HEK293 (cell line): Measurements from ENCODE around the gene PPHLN1.

ENCODE experiments used
- CTCF ChIA-PET: fragments of 350-600 bp; formaldehyde crosslinking; extraction: SDS; loops from one replicate; lab custom pipeline; 2021; ENCODE audit warnings: antibody characterized with exemption; lab: Yijun Ruan, JAX
- POLR2A ChIA-PET: fragments of 300-600 bp; formaldehyde crosslinking; extraction: SDS; loops from one replicate; lab custom pipeline; 2020; ENCODE audit warnings: antibody characterized with exemption, inconsistent platforms; lab: Yijun Ruan, JAX
- H3K27ac ChIP-seq: fragments of 200-500 bp; sonication (Bioruptor generic); 2 replicates; pipeline ENCODE4 v1.5.1; 2014; ENCODE audit warnings: low read depth, low read length, control low read depth, inconsistent platforms; ENCODE audit errors: extremely low read depth
- H3K36me3 ChIP-seq, 2 experiments: fragments of 200-500 bp in 1 of 2; sonication (Bioruptor generic) in 1 of 2; 1 replicate in 1 of 2; 2 replicates in 1 of 2; pipeline ENCODE4 v1.5.1; 2014 to 2017; ENCODE audit warnings: inconsistent platforms in 2 of 2, low read length in 2 of 2; ENCODE audit not compliant: control insufficient read depth in 2 of 2, insufficient read depth in 1 of 2
- H3K4me1 ChIP-seq: fragments of 200-500 bp; sonication (Bioruptor generic); 2 replicates; pipeline ENCODE4 v1.5.1; 2014; ENCODE audit warnings: mild to moderate bottlenecking, low read length, inconsistent platforms; ENCODE audit not compliant: control insufficient read depth, insufficient read depth
- H3K4me3 ChIP-seq: 2 replicates; pipeline ENCODE4 v1.5.1; 2011; ENCODE audit warnings: low read depth, mild to moderate bottlenecking, control low read depth, low read length, moderate library complexity
- H3K9me3 ChIP-seq: fragments of 200-500 bp; sonication (Bioruptor generic); 2 replicates; pipeline ENCODE4 v1.5.1; 2014; ENCODE audit warnings: low read depth, low read length, inconsistent platforms; ENCODE audit not compliant: control insufficient read depth, insufficient read depth
- HOXC10 ChIP-seq: sonication (generic); formaldehyde crosslinking; IDR thresholded peaks from 2 replicates; pipeline ENCODE4 v1.8.1; 2023; ENCODE audit warnings: mild to moderate bottlenecking, missing genetic modification reagents
- IKZF3 ChIP-seq: fragments of 450-650 bp; IDR thresholded peaks from 2 replicates; pipeline ENCODE4 v1.5.0; 2018; ENCODE audit warnings: missing biosample characterization, mild to moderate bottlenecking, missing genetic modification characterization, moderate library complexity
- PRDM1 ChIP-seq: fragments of 450-650 bp; formaldehyde crosslinking; IDR thresholded peaks from 2 replicates; pipeline ENCODE4; 2016; ENCODE audit warnings: missing biosample characterization, missing genetic modification characterization
- RBAK ChIP-seq: fragments of 450-650 bp; formaldehyde crosslinking; IDR thresholded peaks from 2 replicates; pipeline ENCODE4 v1.5.1; 2016; ENCODE audit warnings: missing biosample characterization, missing genetic modification characterization
- SCRT1 ChIP-seq: fragments of 450-650 bp; formaldehyde crosslinking; IDR thresholded peaks from 2 replicates; pipeline ENCODE4 v1.5.1; 2016; ENCODE audit warnings: missing biosample characterization, missing genetic modification characterization, borderline replicate concordance
- ZBTB49 ChIP-seq: fragments of 450-650 bp; formaldehyde crosslinking; IDR thresholded peaks from 2 replicates; pipeline ENCODE4 v1.5.1; 2016; ENCODE audit warnings: missing biosample characterization, missing genetic modification characterization, low read depth
- ZNF157 ChIP-seq: fragments of 450-650 bp; formaldehyde crosslinking; IDR thresholded peaks from 2 replicates; pipeline ENCODE4 v1.5.1; 2016; ENCODE audit warnings: missing biosample characterization, missing genetic modification characterization
- ZNF223 ChIP-seq: fragments of 450-650 bp; formaldehyde crosslinking; IDR thresholded peaks from 2 replicates; pipeline ENCODE4 v1.5.1; 2016; ENCODE audit warnings: missing biosample characterization, missing genetic modification characterization
- ZNF274 ChIP-seq, 2 experiments: fragments of 200-500 bp in 1 of 2; fragments of 450-650 bp in 1 of 2; sonication (Bioruptor generic) in 1 of 2; formaldehyde crosslinking in 1 of 2; IDR thresholded peaks; 2 replicates each; pipeline versions ENCODE4 v1.5.1 to v1.6.1; 2014 to 2016; ENCODE audit warnings: borderline replicate concordance in 1 of 2, inconsistent platforms in 1 of 2, low read length in 1 of 2, missing biosample characterization in 1 of 2, missing genetic modification characterization in 1 of 2
- ZNF324 ChIP-seq: fragments of 450-650 bp; formaldehyde crosslinking; IDR thresholded peaks from 2 replicates; pipeline ENCODE4 v1.5.1; 2016; ENCODE audit warnings: missing biosample characterization, missing genetic modification characterization
- ZNF394 ChIP-seq: fragments of 450-650 bp; formaldehyde crosslinking; IDR thresholded peaks from 2 replicates; pipeline ENCODE4 v1.5.1; 2016; ENCODE audit warnings: missing biosample characterization, missing genetic modification characterization, mild to moderate bottlenecking, moderate library complexity, borderline replicate concordance
- ZNF514 ChIP-seq: fragments of 450-650 bp; formaldehyde crosslinking; IDR thresholded peaks from 2 replicates; pipeline ENCODE4 v1.5.1; 2016; ENCODE audit warnings: missing biosample characterization, missing genetic modification characterization
- ZNF544 ChIP-seq: fragments of 450-650 bp; formaldehyde crosslinking; IDR thresholded peaks from 2 replicates; pipeline ENCODE4 v1.5.0; 2017; ENCODE audit warnings: missing biosample characterization, missing genetic modification characterization
- ZNF777 ChIP-seq: fragments of 450-650 bp; formaldehyde crosslinking; IDR thresholded peaks from 2 replicates; pipeline ENCODE4 v1.5.1; 2017; ENCODE audit warnings: missing biosample characterization, missing genetic modification characterization, borderline replicate concordance
- TF ChIP-seq, protein P1 (sequence below): fragments of 450-650 bp; formaldehyde crosslinking; IDR thresholded peaks from 2 replicates; pipeline ENCODE4 v1.5.1; 2017; ENCODE audit warnings: missing biosample characterization, missing genetic modification characterization
- TF ChIP-seq, protein P2 (sequence below): fragments of 450-650 bp; formaldehyde crosslinking; IDR thresholded peaks from 2 replicates; pipeline ENCODE4 v1.5.1; 2016; ENCODE audit warnings: missing biosample characterization, missing genetic modification characterization
- TF ChIP-seq, protein P3 (sequence below): fragments of 450-650 bp; formaldehyde crosslinking; IDR thresholded peaks from 2 replicates; pipeline ENCODE4 v1.5.1; 2016; ENCODE audit warnings: missing biosample characterization, missing genetic modification characterization, borderline replicate concordance
- TF ChIP-seq, protein P4 (sequence below): fragments of 450-650 bp; formaldehyde crosslinking; IDR thresholded peaks from 2 replicates; pipeline ENCODE4 v1.5.1; 2016; ENCODE audit warnings: missing biosample characterization, missing genetic modification characterization, borderline replicate concordance

The PPHLN1 gene

GRCh38 chr12:42463671-42464070, 137.7 kb downstream of the PPHLN1 start:
- POLR2A ChIA-PET = no interaction called here
- no peak overlapping the region for H3K27ac ChIP-seq
- H3K9me3 ChIP-seq = no peaks in the 10 kb centered on the region
- H3K4me1 ChIP-seq = no peaks in the 10 kb centered on the region
- peaks cover 26 to 74% of the 10 kb centered on the region in 2 experiments for H3K36me3 ChIP-seq
- TF ChIP-seq ZNF514 (tag by site-specific recombination) = no peak
- TF ChIP-seq ZNF223 (tag by site-specific recombination) = no peak
- TF ChIP-seq ZNF324 (tag by site-specific recombination) = no peak
- H3K4me3 ChIP-seq = no peak overlapping the region
- CTCF ChIA-PET = interaction anchor here (0.6 to 1.3 kb wide), 3 partner anchors 19 to 500 kb away, joined by 3 read pairs; no protein-coding TSS in a partner anchor

- no peaks in the 10 kb centered on the region for H3K9me3 ChIP-seq
- H3K27ac ChIP-seq = no peak overlapping the region
- peaks cover 5% of the 10 kb centered on the region for H3K4me1 ChIP-seq
- no peak overlapping the region for H3K4me3 ChIP-seq
- H3K36me3 ChIP-seq = peaks cover 18 to 56% of the 10 kb centered on the region in 2 experiments
- ChIA-PET POLR2A (no interaction called here), CTCF (interaction anchor here (0.5 to 1.7 kb wide), 4 partner anchors 11 to 425 kb away, joined by 3 to 8 read pairs (median 3); no protein-coding TSS in a partner anchor)
- no peak for TF ChIP-seq ZNF157 (tag by site-specific recombination)
- TF ChIP-seq HOXC10 (CRISPR knock-in tag) = no peak
- no peak for TF ChIP-seq SCRT1 (tag by site-specific recombination)
- no peak for TF ChIP-seq RBAK (tag by site-specific recombination)
Observed at GRCh38 chr12:42468341-42468821, 142.4 kb downstream of the PPHLN1 start.

GRCh38 chr12:42468921-42469320, 143.0 kb downstream of the PPHLN1 start:
- no peak overlapping the region for H3K27ac ChIP-seq
- peaks cover 5% of the 10 kb centered on the region for H3K4me1 ChIP-seq
- TF ChIP-seq, protein P1, sequence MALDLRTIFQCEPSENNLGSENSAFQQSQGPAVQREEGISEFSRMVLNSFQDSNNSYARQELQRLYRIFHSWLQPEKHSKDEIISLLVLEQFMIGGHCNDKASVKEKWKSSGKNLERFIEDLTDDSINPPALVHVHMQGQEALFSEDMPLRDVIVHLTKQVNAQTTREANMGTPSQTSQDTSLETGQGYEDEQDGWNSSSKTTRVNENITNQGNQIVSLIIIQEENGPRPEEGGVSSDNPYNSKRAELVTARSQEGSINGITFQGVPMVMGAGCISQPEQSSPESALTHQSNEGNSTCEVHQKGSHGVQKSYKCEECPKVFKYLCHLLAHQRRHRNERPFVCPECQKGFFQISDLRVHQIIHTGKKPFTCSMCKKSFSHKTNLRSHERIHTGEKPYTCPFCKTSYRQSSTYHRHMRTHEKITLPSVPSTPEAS = no peak
- no peak for TF ChIP-seq IKZF3 (tag by site-specific recombination)
- no peak for TF ChIP-seq ZBTB49 (tag by site-specific recombination)
- TF ChIP-seq, protein P2, sequence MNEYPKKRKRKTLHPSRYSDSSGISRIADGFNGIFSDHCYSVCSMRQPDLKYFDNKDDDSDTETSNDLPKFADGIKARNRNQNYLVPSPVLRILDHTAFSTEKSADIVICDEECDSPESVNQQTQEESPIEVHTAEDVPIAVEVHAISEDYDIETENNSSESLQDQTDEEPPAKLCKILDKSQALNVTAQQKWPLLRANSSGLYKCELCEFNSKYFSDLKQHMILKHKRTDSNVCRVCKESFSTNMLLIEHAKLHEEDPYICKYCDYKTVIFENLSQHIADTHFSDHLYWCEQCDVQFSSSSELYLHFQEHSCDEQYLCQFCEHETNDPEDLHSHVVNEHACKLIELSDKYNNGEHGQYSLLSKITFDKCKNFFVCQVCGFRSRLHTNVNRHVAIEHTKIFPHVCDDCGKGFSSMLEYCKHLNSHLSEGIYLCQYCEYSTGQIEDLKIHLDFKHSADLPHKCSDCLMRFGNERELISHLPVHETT = no peak
- no peak for TF ChIP-seq ZNF777
- TF ChIP-seq, protein P3, sequence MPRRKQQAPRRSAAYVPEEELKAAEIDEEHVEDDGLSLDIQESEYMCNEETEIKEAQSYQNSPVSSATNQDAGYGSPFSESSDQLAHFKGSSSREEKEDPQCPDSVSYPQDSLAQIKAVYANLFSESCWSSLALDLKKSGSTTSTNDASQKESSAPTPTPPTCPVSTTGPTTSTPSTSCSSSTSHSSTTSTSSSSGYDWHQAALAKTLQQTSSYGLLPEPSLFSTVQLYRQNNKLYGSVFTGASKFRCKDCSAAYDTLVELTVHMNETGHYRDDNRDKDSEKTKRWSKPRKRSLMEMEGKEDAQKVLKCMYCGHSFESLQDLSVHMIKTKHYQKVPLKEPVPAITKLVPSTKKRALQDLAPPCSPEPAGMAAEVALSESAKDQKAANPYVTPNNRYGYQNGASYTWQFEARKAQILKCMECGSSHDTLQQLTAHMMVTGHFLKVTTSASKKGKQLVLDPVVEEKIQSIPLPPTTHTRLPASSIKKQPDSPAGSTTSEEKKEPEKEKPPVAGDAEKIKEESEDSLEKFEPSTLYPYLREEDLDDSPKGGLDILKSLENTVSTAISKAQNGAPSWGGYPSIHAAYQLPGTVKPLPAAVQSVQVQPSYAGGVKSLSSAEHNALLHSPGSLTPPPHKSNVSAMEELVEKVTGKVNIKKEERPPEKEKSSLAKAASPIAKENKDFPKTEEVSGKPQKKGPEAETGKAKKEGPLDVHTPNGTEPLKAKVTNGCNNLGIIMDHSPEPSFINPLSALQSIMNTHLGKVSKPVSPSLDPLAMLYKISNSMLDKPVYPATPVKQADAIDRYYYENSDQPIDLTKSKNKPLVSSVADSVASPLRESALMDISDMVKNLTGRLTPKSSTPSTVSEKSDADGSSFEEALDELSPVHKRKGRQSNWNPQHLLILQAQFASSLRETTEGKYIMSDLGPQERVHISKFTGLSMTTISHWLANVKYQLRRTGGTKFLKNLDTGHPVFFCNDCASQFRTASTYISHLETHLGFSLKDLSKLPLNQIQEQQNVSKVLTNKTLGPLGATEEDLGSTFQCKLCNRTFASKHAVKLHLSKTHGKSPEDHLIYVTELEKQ (tag by site-specific recombination) = no peak
- no peak for TF ChIP-seq PRDM1
- TF ChIP-seq ZNF274 (IDR thresholded peaks at IDR 0.05; ENCODE audit: low read length) = no peak
- no peak for TF ChIP-seq ZNF274 (tag by site-specific recombination; IDR thresholded peaks at IDR 0.05; ENCODE audit: borderline replicate concordance)
- TF ChIP-seq, protein P4, sequence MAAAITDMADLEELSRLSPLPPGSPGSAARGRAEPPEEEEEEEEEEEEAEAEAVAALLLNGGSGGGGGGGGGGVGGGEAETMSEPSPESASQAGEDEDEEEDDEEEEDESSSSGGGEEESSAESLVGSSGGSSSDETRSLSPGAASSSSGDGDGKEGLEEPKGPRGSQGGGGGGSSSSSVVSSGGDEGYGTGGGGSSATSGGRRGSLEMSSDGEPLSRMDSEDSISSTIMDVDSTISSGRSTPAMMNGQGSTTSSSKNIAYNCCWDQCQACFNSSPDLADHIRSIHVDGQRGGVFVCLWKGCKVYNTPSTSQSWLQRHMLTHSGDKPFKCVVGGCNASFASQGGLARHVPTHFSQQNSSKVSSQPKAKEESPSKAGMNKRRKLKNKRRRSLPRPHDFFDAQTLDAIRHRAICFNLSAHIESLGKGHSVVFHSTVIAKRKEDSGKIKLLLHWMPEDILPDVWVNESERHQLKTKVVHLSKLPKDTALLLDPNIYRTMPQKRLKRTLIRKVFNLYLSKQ (tag by site-specific recombination) = no peak
- TF ChIP-seq ZNF394 (tag by site-specific recombination) = no peak
- no peak for TF ChIP-seq ZNF544 (tag by site-specific recombination)
- no peaks in the 10 kb centered on the region for H3K9me3 ChIP-seq
- POLR2A ChIA-PET = no interaction called here
- peaks cover 13 to 51% of the 10 kb centered on the region in 2 experiments for H3K36me3 ChIP-seq
- CTCF ChIA-PET = interaction anchor here (0.8 to 1.7 kb wide), 2 partner anchors 10 to 14 kb away, joined by 3 to 8 read pairs; no protein-coding TSS in a partner anchor
- no peak overlapping the region for H3K4me3 ChIP-seq
